Body of pancreas (tissue), 4 donors: ENCODE results near the gene MYL12B. TPM values are rescaled to one million over a fixed set of nuclear protein-coding genes. Genes with fewer than 3 reads are reported as not detected.
A peak's percentile ranks its signal among the peaks of the same experiment; 100 is the strongest.

Experiments used
- ATAC-seq: fragments of 150-250 bp; one replicate; pipeline ENCODE4 v1.9.1; 2016
- DNase-seq, 4 donors: peaks; one replicate each; pipeline ENCODE4 v3.0.0-alpha.2; 2019
- H3K27ac ChIP-seq, 4 donors: fragments of 200-600 bp; sonication (generic); 1 replicate in 3 of 4; 2 replicates in 1 of 4; pipeline versions ENCODE4 v1.5.1 to v1.6.1; 2016 to 2019; ENCODE audit warnings: mild to moderate bottlenecking in 1 of 4, mixed read lengths in 1 of 4, moderate library complexity in 1 of 4
- H3K27me3 ChIP-seq, 2 donors: fragments of 200-600 bp; sonication (generic); one replicate each; pipeline ENCODE4 v1.6.0; 2016; ENCODE audit warnings: mild to moderate bottlenecking in 1 of 2
- H3K36me3 ChIP-seq, 2 donors: fragments of 200-600 bp; sonication (generic); replicated peaks in 1 of 2; 2 replicates each; pipeline ENCODE4 v1.5.1; 2016; ENCODE audit warnings: low read depth in 2 of 2; ENCODE audit not compliant: insufficient read depth in 1 of 2
- H3K4me1 ChIP-seq: fragments of 200-600 bp; sonication (generic); one replicate; pipeline ENCODE4 v1.6.0; 2016
- H3K4me3 ChIP-seq, 2 donors: fragments of 200-600 bp; sonication (generic); 1 replicate in 1 of 2; 2 replicates in 1 of 2; pipeline ENCODE4 v1.5.1; 2016 to 2019
- H3K9me3 ChIP-seq, 3 donors: fragments of 200-600 bp; sonication (generic); 1 replicate in 2 of 3; 2 replicates in 1 of 3; pipeline ENCODE4 v1.5.1; 2016
- POLR2A ChIP-seq, 3 donors: fragments of 450-650 bp; IDR thresholded peaks; one replicate each; pipeline ENCODE4 v1.6.1; 2016; ENCODE audit warnings: antibody characterized with exemption in 3 of 3, mild to moderate bottlenecking in 2 of 3
- WGBS, 2 donors: methylation state at CpG; one replicate each; pipeline ENCODE4 v1.1.5; 2017; 5-methylcytosine and 5-hydroxymethylcytosine counted together
- intact Hi-C: fragments of 100-400 bp; cut with DNase I; formaldehyde crosslinking; loops from one replicate; pipeline ENCODE4 v1.15.1; 2023
- total RNA-seq, 2 donors: library from RNA; depleted of rRNA; stranded (reverse); fragments of >200 nt; gene quantifications; one replicate each; pipeline ENCODE4 v1.1.0, GENCODE V29; 2016
- TF ChIP-seq, protein P1 (sequence below), 7 experiments: fragments of 450-650 bp in 4 of 7; fragments of 200-600 bp in 3 of 7; sonication (generic) in 3 of 7; IDR thresholded peaks; one replicate each; pipeline ENCODE4 v1.5.1; 2016 to 2019; ENCODE audit warnings: antibody characterized with exemption in 7 of 7

MYL12B gene
- total RNA-seq, 2 donors from 2014 or later: 84.7 to 121 TPM

DNA sequence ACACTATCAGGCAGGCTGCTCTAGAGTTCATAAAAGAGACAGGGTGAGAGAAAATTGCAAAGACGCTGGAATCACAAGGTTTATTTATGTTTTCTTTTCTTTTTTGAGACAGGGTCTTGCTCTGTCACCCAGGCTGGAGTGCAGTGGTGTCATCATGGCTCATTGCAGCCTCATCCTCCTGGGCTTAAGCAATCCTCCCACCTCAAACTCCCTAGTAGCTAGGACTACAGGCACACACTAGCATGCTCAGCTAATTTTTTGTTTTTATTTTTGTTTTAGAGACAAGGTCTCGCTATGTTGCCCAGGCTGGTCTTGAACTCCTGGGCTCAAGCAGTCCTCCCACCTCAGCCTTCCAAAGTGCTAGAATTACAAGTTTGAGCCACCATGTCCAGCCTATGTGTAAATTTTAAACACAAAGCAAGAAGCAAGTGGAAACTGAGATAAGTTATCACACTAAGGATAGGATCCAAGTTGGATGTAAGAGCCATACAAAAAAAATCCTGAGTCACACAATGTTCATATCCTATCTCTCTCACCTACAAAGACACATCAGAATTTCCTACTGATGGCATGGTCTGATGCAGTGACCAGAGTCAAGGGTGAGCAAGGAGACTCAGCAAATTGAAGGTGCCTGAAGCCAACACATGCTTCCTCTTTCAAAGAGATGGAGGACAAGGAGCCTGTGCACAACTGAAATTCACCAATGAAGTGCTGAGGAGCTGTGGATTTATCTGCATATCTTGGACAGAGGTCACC lies 31.4 kb downstream of the MYL12B start:
- intact Hi-C loops: no loop called here
- ATAC-seq: no peak
- TF ChIP-seq, protein P1, sequence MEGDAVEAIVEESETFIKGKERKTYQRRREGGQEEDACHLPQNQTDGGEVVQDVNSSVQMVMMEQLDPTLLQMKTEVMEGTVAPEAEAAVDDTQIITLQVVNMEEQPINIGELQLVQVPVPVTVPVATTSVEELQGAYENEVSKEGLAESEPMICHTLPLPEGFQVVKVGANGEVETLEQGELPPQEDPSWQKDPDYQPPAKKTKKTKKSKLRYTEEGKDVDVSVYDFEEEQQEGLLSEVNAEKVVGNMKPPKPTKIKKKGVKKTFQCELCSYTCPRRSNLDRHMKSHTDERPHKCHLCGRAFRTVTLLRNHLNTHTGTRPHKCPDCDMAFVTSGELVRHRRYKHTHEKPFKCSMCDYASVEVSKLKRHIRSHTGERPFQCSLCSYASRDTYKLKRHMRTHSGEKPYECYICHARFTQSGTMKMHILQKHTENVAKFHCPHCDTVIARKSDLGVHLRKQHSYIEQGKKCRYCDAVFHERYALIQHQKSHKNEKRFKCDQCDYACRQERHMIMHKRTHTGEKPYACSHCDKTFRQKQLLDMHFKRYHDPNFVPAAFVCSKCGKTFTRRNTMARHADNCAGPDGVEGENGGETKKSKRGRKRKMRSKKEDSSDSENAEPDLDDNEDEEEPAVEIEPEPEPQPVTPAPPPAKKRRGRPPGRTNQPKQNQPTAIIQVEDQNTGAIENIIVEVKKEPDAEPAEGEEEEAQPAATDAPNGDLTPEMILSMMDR (IDR thresholded peaks at IDR 0.05): no peak
- TF ChIP-seq POLR2A (IDR thresholded peaks at IDR 0.05): no peak
- Histone ChIP-seq H3K4me1 (peaks cover 33% of the 10 kb centered on the region), H3K36me3 (no peaks in the 10 kb centered on the region), H3K9me3 (no peaks in the 10 kb centered on the region), H3K4me3 (no peak overlapping the region), H3K27me3 (no peaks in the 10 kb centered on the region), H3K27ac (peak overlapping the region in 1 of 4 donors; percentile 32)
- WGBS, 2 donors: 78 to 79% methylated on average over 2 of the region's 2 CpGs
- DNase-seq: no peak

DNA sequence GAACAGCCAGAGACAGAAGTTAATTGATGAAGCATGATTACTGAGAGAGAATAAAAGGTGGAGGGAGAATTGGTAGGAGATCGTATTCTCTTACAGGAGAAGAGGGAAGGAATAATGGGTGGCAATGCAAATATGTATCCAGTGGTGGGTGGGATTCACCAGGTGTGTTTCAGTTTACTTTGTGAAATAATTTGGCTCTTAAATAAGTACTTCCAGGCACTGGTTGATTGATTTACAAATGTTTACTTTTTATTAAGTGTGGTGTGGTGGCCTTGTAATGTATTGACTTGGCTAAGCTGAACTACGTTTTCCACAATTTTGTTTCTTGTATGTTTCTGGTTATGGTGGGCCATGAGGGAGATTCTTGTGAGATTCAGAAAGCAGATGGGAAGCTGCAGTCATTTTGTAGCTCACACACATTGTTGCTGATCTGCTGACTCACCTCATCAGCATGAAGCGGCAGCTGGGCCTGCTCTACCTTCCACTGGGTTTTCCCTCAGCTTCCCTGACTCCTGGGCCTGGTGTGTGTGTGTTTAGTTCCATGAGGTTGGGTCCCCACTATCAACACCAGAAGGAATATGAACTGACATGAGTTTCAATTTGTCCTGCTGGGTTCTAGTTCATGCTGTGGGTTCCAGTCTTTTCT lies 32.6 kb downstream of the MYL12B start:
- no peaks in the 10 kb centered on the region for H3K9me3 ChIP-seq
- no peaks in the 10 kb centered on the region for H3K36me3 ChIP-seq
- ATAC-seq: peak; percentile 39
- TF ChIP-seq POLR2A (IDR thresholded peaks at IDR 0.05): no peak
- TF ChIP-seq, protein P1 (IDR thresholded peaks at IDR 0.05): no peak
- H3K27me3 ChIP-seq: no peaks in the 10 kb centered on the region
- H3K4me3 ChIP-seq: no peak overlapping the region
- 39 to 41% methylated on average over 3 of the region's 3 CpGs for WGBS, 2 donors
- intact Hi-C loops: no loop called here
- H3K4me1 ChIP-seq: peaks cover 33% of the 10 kb centered on the region
- H3K27ac ChIP-seq: peak overlapping the region in 3 of 4 donors; percentile 32 to 64 (median 48)
- DNase-seq: peak in 3 of 4 donors; percentile 15 to 29 (median 22)

DNA sequence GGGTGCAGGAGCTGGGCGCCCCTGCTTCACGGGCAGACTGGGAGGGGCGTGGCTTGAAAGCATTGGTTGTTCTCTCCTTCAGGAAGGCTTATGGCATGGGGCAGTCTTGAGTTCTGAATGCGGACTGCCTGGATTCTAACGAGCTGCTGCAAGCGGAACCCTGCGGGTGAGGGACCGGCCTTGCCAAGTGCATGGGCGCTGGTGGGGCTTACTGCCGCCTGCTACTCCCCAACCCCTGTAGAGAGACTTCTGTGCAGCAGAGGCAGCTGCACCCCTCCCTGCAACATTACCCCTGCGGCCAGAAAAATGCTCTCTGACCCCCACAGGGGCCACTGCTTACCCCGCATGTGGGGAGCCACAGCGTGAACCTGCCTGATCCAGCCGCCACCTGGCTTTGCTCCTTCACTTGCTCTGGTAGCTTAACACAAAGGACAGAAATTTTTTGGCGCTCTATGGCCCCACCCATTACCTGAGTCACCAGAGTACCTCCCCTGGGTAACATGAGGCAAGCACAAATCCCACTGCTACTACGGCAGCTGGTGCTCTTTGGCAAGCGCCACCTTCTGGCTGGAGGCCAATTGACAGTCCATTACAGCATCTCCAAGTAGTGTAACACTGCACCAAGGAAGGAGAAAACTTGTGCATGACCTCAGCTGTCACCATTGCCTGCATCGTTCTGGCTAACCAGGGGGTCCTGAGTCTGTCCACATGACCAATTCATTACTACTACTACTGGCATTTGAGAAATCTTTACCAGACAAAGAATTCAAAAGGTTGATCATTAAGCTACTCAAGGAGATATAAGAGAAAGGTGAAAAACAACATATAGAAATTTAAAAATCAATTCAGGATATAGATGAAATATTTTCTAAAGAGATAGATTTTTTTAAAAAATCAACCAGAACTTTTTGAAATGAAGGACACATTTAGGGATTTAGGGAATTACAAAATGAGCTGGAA lies 35.4 kb downstream of the MYL12B start:
- peak; percentile 94 to 98 (median 95) for DNase-seq
- peak; percentile 95 for ATAC-seq
- H3K4me1 ChIP-seq: peaks cover 33% of the 10 kb centered on the region
- H3K27ac ChIP-seq: peak overlapping the region; percentile 53 to 73 (median 72)
- peak; percentile 40 to 90 (median 76) for TF ChIP-seq POLR2A (IDR thresholded peaks at IDR 0.05)
- TF ChIP-seq, protein P1 (IDR thresholded peaks at IDR 0.05): peak in 5 of 7 experiments; percentile 9 to 54 (median 35)
- 2 to 10% methylated on average over 14 to 18 of the region's 18 CpGs for WGBS, 2 donors
- H3K9me3 ChIP-seq: no peaks in the 10 kb centered on the region
- no peaks in the 10 kb centered on the region for H3K27me3 ChIP-seq
- no peaks in the 10 kb centered on the region for H3K36me3 ChIP-seq
- intact Hi-C loops: no loop called here
- H3K4me3 ChIP-seq: peak overlapping the region; percentile 29 to 31

DNA sequence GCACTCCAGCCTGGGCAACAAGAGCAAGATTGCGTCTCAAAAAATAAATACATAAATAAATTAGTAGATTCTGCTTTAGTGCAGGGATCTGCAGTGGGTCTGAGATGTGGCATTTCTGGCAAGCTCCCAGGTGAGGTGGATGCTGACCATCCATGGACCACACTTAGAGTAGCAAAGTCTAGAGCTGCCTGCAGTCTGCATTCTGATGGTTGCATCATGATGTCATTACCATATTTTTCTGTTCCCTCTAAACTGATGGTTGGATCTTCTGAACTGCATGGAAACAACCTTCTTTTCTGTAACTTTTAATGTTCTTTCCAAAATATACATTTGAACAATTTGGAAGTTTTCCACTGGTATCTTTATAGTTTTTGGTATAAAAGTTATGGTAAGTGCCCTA lies 42.9 kb downstream of the MYL12B start:
- Histone ChIP-seq H3K9me3 (no peaks in the 10 kb centered on the region), H3K27ac (no peak overlapping the region), H3K27me3 (no peaks in the 10 kb centered on the region), H3K36me3 (no peaks in the 10 kb centered on the region), H3K4me3 (no peak overlapping the region), H3K4me1 (no peaks in the 10 kb centered on the region)
- TF ChIP-seq POLR2A (IDR thresholded peaks at IDR 0.05): no peak
- TF ChIP-seq, protein P1 (IDR thresholded peaks at IDR 0.05): no peak
- no peak for DNase-seq
- no peak for ATAC-seq
- 55 to 100% methylated on average over 1 of the region's 1 CpG for WGBS, 2 donors
- intact Hi-C loops: no loop called here
